ENCODE results near the gene STPG4.

GRCh38 chr2:47077442-47078117 is 77.5 kb downstream of the STPG4 start:
- TF ChIP-seq CTCF (conservative IDR thresholded peaks at IDR 0.05) (no peak), EZH2 (IDR thresholded peaks at IDR 0.05; ENCODE audit: low read depth) (no peak)
